GM19455 (cell line): ENCODE results near the gene PARP14.
"Not testable (repeated sequence)": the region's sequence is repeated elsewhere in the genome, so short reads cannot be mapped to it uniquely, and the experiment has no call there.

ENCODE experiments used
- ATAC-seq: cut with Tn5 transposase; IDR thresholded peaks from one replicate; pipeline ENCODE4 v1.9.1; 2021; ENCODE audit not compliant: unreplicated experiment

PARP14 gene

DNA sequence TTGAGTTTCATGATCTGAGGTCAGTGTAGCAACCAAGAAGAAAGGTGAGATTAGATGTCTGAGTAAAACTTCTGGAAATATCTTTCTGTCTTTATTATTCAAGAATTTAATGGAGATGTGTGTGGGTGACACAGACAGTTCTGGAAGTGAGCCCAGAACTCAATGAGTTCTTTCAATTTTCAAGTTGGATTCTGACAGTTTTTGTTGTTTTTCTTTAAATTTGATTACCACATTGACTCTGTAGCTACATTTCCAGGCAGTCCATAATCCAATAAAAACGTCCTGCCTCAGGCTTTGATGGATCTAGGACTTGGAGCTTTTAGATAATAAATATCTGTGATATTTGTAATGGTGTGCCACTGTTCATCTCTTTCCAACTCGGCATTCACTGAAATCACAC lies 3.9 kb upstream of the PARP14 start:
- no peak for ATAC-seq

- no peak for ATAC-seq
Measured at GRCh38 chr3:122677216-122677615, 3.4 kb upstream of the PARP14 start.

DNA sequence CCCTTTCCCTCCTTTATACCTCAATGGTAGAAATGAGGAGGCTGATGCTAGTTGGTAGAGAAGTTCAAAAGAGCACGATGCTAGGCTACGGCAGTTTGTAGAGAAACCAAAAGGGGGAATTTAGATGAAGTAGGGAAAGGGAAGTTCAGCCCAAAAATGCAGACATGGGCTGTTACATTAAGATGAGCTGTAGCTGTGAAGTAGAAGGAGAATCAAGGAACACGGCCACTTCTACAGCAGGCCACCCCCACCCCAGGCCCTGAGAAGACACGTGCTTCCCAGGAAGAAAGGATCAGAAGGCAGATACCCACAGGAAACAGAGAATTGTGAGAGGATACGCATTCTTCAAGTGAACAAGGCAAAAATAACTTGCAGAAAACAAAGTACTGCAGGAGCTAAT lies 2.1 kb upstream of the PARP14 start:
- ATAC-seq, result no peak

- ATAC-seq, result peak; percentile 49
Measured at GRCh38 chr3:122679085-122679881, 1.4 kb upstream of the PARP14 start.

DNA sequence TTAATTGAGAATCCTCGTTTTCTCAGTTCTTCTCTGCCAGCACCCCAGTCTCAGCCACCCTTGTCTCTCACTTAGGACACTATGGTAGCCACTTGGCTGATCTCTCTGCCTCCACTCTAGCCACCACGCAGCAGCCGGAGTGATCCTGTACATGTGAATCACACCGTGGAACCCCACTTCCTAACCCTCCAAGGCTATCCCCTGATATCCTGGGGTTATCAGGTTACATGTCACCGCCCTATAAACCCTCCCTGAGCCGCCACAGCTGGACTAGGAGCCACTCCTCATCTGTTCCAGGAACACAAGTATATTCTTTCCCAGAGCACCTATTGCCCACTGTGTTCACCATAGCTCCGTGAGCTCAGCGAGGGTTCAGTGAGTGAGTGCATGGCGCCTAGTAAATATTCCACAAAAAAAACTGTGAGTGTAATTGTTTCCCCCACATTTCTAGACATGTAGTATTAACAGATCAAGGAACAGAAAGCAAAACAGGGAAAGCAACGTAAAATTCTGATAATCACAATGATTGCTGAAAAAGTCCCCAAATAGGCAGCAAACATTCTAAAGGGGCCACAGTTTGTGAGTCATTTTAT lies 661 bp upstream of the PARP14 start:
- no peak for ATAC-seq

DNA sequence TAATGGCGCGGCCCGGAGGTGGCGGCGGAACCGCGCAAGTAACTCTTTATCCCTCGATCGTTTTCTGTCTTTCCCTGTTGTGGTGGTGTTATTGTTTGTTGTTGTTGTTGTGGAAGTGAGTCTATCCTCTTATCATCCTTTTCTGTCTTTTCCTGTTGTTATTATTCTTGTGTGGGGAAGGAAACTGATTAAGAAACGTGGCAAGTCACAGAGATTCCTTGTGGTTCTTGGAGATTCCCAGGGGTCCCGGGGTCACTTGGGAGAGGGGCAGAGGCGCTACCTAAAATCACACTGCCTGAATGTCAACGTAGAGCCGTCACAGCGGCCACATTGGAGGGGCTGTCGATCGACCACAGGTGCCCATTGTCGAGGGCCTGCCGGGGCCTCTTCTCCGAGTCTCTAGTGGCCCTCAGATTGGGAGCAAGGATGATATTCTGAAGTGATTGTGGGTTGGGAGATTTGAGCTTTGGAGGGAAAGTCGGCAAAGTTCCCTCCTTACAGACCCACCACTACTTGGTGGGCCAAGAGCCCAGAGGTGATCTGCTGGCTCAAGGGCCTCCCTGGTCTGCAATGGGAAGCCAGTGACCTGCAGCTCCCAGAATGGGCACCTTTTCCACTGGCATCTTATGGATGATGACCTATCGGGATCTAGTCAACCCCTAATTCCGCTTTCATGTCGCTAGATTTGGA lies 790 bp downstream of the PARP14 start:
- no peak for ATAC-seq

- no peak for ATAC-seq
Measured at GRCh38 chr3:122681974-122682409, 1.4 kb downstream of the PARP14 start.

DNA sequence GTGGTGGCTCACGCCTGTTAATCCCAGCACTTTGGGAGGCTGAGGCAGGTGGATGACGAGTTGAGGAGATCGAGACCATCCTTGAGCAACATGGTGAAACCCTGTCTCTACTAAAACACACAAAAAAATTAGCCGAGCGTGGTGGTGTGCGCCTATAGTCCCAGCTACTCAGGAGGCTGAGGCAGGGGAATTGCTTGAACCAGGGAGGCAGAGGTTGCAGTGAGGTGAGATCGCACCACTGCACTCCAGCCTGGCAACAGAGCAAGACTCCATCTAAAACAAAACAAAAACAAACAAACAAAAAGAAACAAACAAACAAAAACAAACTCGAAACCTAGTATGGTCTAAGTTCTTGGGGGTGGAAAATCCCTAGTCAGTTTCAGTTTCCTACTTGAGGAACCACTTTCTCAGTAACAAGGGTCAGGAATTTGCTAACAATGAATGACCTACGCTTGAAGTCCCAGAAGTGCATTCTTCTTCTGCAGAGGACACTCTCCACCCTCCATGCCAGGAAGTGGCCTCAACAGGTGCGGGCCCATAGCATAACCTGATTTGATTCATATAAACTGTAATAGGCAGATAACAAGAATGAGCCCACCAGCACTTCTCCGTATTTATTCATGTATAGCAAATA lies 2.3 kb downstream of the PARP14 start:
- ATAC-seq, result not testable (repeated sequence)

DNA sequence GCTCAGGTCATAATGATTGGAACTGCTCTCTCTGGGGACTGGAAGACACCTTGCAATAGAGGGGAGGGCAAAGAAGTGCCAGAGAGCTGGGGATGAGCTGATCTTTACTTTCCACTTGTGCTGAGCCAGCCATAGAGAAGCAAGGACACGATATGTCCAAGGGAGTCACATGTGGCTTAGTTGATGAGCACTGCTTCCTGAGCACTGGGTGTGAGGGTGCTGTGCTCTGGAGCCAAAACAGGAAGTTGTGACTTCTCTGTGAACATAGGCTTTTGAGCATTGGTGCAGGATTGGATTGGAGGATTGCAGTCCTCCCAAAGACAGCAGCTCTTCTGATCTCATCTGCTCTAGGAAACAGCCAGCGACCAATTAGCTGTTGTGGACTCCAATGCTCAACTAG lies 6.7 kb downstream of the PARP14 start:
- no peak for ATAC-seq

DNA sequence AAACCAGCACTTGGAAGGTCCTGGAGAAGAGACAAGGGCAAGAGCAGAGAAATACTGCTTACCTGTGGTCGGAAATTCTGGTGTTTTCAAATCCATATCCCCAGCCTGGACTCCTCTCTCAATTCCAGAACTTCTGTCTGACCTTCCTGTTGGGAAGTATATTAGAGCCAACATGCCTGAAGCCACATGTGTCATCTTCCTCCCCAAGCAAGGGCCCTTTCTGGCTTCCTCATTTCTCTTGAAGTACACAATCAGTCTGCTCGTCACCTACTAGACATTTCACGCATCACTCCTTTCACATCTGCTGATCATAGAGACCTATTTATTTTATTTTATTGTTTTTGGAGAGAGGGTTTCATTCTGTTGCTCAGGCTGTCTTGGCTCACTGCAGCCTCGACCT lies 8.4 kb downstream of the PARP14 start:
- ATAC-seq, result no peak

- ATAC-seq, result no peak
Measured at GRCh38 chr3:122689587-122689986, 8.9 kb downstream of the PARP14 start.

GRCh38 chr3:122690096-122690495 lies 9.5 kb downstream of the PARP14 start:
- ATAC-seq, result no peak

- ATAC-seq, result no peak
Measured at GRCh38 chr3:122691195-122691594, 10.6 kb downstream of the PARP14 start.

DNA sequence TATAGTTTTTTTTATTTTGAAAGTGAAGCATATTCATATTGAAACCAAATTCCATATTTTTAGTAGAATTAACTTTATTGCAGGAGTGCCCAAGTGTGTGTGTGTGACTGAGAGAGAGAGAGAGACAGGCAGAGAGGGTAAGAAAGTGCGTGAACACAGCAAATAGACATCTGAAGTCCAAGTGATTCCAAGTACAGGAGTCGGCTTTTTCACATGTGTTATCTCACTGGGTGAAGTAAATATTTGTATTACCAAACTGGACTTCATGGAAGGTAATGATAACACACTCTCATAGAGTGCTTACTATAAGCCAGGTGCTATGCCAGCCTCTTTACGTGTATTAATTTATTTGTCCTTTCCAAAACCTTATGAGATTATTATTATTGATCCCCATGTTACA lies 12.0 kb downstream of the PARP14 start:
- ATAC-seq, result no peak

GRCh38 chr3:122694966-122695365 lies 14.3 kb downstream of the PARP14 start:
- ATAC-seq, result peak; percentile 49

- no peak for ATAC-seq
Measured at GRCh38 chr3:122695927-122696561, 15.4 kb downstream of the PARP14 start.

- no peak for ATAC-seq
Measured at GRCh38 chr3:122697952-122698620, 17.4 kb downstream of the PARP14 start.

- no peak for ATAC-seq
Measured at GRCh38 chr3:122700193-122700592, 19.6 kb downstream of the PARP14 start.

- no peak for ATAC-seq
Measured at GRCh38 chr3:122705379-122705778, 24.7 kb downstream of the PARP14 start.

DNA sequence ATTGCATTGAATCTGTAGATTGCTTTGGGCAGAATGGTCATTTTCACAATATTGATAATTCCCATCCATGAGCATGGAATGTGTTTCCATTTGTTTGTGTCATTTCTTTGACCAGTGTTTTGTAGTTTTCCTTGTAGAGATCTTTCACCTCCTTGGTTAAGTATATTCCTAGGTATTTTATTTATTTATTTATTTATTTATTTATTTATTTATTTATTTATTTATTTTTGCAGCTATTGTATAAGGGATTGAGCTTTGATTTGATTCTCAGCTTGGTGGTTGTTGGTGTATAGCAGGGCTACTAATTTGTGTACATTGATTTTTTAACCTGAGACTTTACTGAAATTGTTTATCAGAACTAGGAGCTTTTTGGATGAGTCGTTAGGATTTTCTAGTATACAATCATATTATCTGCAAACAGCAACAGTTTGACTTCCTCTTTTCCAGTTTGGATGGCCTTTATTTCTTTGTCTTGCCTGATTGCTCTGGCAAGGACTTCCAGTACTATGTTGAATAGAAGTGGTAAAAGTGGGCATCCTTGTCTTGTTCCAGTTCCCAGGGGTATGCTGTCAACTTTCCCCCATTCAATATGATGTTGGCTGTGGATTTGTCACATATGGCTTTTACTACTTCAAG lies 30.1 kb downstream of the PARP14 start:
- ATAC-seq, result not testable (repeated sequence)
